BLaER1 treated with 17β-estradiol and CSF1 and Interleukin-3, amounts not matched to agents 10 nM and 100 nM (cell line): ENCODE data around the gene MYH14.

Source experiments
- H3K27ac ChIP-seq, 11 experiments: shearing (Covaris generic); formaldehyde crosslinking; 2 replicates each; pipeline ENCODE4 v1.8.1; 2022
- H3K27me3 ChIP-seq, 11 experiments: shearing (Covaris generic); formaldehyde crosslinking; 2 replicates each; pipeline ENCODE4 v1.8.1; 2022
- H3K36me3 ChIP-seq, 11 experiments: shearing (Covaris generic); formaldehyde crosslinking; 2 replicates each; pipeline ENCODE4 v1.8.1; 2022
- H3K4me1 ChIP-seq, 10 experiments: shearing (Covaris generic); formaldehyde crosslinking; 2 replicates each; pipeline ENCODE4 v1.8.1; 2022
- H3K4me2 ChIP-seq, 11 experiments: shearing (Covaris generic); formaldehyde crosslinking; 2 replicates each; pipeline ENCODE4 v1.8.1; 2022
- H3K4me3 ChIP-seq, 10 experiments: shearing (Covaris generic); formaldehyde crosslinking; 2 replicates each; pipeline ENCODE4 v1.8.1; 2022
- H3K9ac ChIP-seq, 11 experiments: shearing (Covaris generic); formaldehyde crosslinking; 2 replicates each; pipeline ENCODE4 v1.8.1; 2022
- H3K9me3 ChIP-seq, 11 experiments: shearing (Covaris generic); formaldehyde crosslinking; replicated peaks in 1 of 11; 2 replicates each; pipeline ENCODE4 v1.8.1; 2022
- H4K20me1 ChIP-seq, 11 experiments: shearing (Covaris generic); formaldehyde crosslinking; 2 replicates each; pipeline ENCODE4 v1.8.1; 2022
- Cebpa-rat ChIP-seq, 11 experiments: shearing (Covaris generic); IDR thresholded peaks; 2 replicates each; pipeline ENCODE4 v1.8.1; 2022

Gene MYH14

DNA sequence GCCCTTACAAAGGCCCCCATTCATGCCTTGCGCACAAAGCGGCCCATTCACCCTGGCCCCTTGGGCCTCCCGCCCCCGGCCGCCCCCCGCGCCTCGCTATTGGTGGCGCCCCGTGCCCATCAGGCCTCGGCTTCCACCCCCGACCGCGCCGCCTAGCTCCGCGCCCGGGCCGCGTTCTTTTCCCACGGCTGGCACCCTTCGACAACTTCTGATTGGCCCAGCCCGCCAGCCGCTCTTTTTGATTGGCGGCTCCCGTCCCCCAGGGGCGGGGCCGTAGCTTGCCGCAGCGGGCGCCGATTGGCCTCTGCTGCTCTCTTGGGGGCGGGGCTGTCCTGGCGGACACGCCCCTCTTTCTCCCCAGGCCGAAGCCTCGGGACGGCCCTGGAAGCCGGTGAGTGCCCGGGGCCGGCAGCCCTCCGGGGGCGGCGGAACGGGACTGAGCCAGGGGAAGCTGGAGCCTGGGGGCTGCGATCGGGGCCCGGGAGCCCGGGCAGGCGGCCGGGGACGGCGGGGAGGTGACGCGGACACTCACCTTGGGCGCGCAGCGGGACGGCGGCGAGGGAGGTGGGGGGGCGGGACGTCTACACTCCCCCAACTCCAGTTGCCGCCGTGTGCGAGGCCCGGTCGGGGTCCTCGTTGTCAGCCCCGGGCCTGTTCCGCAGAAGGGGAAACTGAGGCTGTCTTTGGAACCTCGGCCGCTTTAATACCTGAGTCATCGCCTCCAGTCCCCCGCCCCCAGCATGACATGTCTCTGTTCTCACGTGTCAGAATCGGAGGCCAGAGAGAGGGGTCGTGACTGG, at the start of gene MYH14:
MYH14 (plus strand) TSS at position 342 of the 800 bp plus-strand sequence. CDS start 6,744 bp downstream, outside the sequence.
- Histone ChIP-seq H3K4me1 (peaks cover 10 to 13% (median 12%) of the 10 kb centered on the region in 10 experiments), H3K27me3 (peaks cover 0 to 4% (median 0%) of the 10 kb centered on the region in 11 experiments; a peak in 1 of 22 replicates), H3K27ac (no peak within 1 kb of the TSS), H3K9ac (no peak within 1 kb of the TSS), H3K4me3 (no peak within 1 kb of the TSS), H3K9me3 (no peaks in the 10 kb centered on the region), H3K36me3 (no peaks in the 10 kb centered on the region), H3K4me2 (no peak within 1 kb of the TSS), H4K20me1 (no peaks in the 10 kb centered on the region)
- TF ChIP-seq Cebpa-rat (IDR thresholded peaks at IDR 0.05), result no peak

DNA sequence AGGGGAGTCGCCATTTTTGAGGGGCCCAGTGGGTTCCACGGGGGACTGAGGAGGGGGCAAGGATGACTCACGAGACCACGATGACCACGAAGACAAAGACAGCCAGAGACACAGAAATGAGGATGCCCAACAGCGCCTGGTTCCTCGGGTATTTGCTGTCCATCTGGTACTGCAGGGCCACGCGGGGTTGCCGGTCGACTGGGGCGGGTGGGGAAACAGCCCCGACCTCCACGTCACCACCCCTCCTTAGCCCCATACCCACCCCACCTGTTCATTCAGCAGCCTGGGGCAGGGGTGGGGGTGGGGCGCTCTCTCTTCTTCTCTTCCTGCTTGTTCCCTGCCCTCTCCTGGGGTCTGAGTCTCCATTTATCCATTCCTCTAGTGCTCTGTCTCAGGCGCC, 48.9 kb upstream of the MYH14 start:
- Histone ChIP-seq H3K4me3 (no peak overlapping the region), H4K20me1 (no peaks in the 10 kb centered on the region), H3K36me3 (no peaks in the 10 kb centered on the region), H3K27ac (no peak overlapping the region), H3K4me2 (peak overlapping the region in 3 of 11 experiments; percentile 12 to 37 (median 31); a peak in 2 of 22 replicates), H3K4me1 (peaks cover 0 to 17% (median 3%) of the 10 kb centered on the region in 10 experiments; a peak in 9 of 20 replicates), H3K27me3 (no peaks in the 10 kb centered on the region), H3K9me3 (peaks cover 0 to 19% (median 8%) of the 10 kb centered on the region in 11 experiments; a peak in 15 of 22 replicates), H3K9ac (no peak overlapping the region)
- TF ChIP-seq Cebpa-rat (IDR thresholded peaks at IDR 0.05), result no peak

GRCh38 chr19:50155520-50156109, 47.8 kb upstream of the MYH14 start:
- Histone ChIP-seq H3K9me3 (peaks cover 0 to 19% (median 8%) of the 10 kb centered on the region in 11 experiments; a peak in 15 of 22 replicates), H4K20me1 (no peaks in the 10 kb centered on the region), H3K9ac (no peak overlapping the region), H3K4me1 (peaks cover 0 to 17% (median 3%) of the 10 kb centered on the region in 10 experiments; a peak in 9 of 20 replicates), H3K4me3 (no peak overlapping the region), H3K4me2 (no peak overlapping the region), H3K36me3 (no peaks in the 10 kb centered on the region), H3K27ac (no peak overlapping the region), H3K27me3 (no peaks in the 10 kb centered on the region)
- TF ChIP-seq Cebpa-rat (IDR thresholded peaks at IDR 0.05), result no peak

- no peaks in the 10 kb centered on the region for H3K36me3 ChIP-seq
- no peak overlapping the region for H3K4me3 ChIP-seq
- H4K20me1 ChIP-seq, result no peaks in the 10 kb centered on the region
- no peak overlapping the region for H3K4me2 ChIP-seq
- TF ChIP-seq Cebpa-rat (IDR thresholded peaks at IDR 0.05), result no peak
- peaks cover 0 to 9% (median under 1%) of the 10 kb centered on the region in 10 experiments; a peak in 8 of 20 replicates for H3K4me1 ChIP-seq
- H3K27ac ChIP-seq, result no peak overlapping the region
- no peak overlapping the region for H3K9ac ChIP-seq
- H3K9me3 ChIP-seq, result peaks cover 0 to 19% (median 8%) of the 10 kb centered on the region in 11 experiments; a peak in 15 of 22 replicates
- H3K27me3 ChIP-seq, result no peaks in the 10 kb centered on the region
Observed at GRCh38 chr19:50158577-50158976, 44.8 kb upstream of the MYH14 start.

- H3K4me2 ChIP-seq, result no peak overlapping the region
- no peak overlapping the region for H3K4me3 ChIP-seq
- H3K9ac ChIP-seq, result no peak overlapping the region
- H4K20me1 ChIP-seq, result no peaks in the 10 kb centered on the region
- H3K9me3 ChIP-seq, result peaks cover 0 to 19% (median 8%) of the 10 kb centered on the region in 11 experiments; a peak in 15 of 22 replicates
- no peak for TF ChIP-seq Cebpa-rat (IDR thresholded peaks at IDR 0.05)
- no peaks in the 10 kb centered on the region for H3K36me3 ChIP-seq
- H3K27me3 ChIP-seq, result no peaks in the 10 kb centered on the region
- peaks cover 0 to 9% (median 0%) of the 10 kb centered on the region in 10 experiments; a peak in 3 of 20 replicates for H3K4me1 ChIP-seq
- H3K27ac ChIP-seq, result no peak overlapping the region
Observed at GRCh38 chr19:50159078-50159477, 44.3 kb upstream of the MYH14 start.

DNA sequence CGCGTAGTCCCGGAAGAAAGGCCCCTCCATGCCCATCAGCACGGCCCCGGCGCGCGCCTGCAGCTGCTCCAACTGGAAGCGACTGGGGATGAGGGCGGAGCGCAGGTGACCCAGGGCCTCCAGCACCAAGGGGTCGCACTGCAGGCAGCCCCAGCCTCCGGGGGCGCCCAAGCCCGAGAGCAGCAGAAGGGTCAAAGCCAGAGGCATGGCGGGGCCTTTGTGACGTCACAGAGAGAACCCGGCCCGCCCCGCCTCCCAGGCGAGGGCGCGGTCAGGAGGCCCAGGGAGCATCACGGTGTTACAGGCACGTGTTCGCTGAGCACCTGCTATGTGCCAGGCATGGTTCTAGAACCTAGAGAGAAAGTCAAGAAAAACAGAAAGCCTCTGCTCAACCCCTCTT, 40.4 kb upstream of the MYH14 start, which contains the start of gene IZUMO2:
IZUMO2 (minus strand) TSS at position 294 of the 400 bp plus-strand sequence; CDS start at position 207, 87 bp downstream.
- no peak within 1 kb of the TSS for H3K9ac ChIP-seq
- no peak within 1 kb of the TSS for H3K27ac ChIP-seq
- peaks cover 0 to 15% (median 8%) of the 10 kb centered on the region in 11 experiments; a peak in 15 of 22 replicates for H3K9me3 ChIP-seq
- TF ChIP-seq Cebpa-rat (IDR thresholded peaks at IDR 0.05), result no peak
- no peaks in the 10 kb centered on the region for H3K36me3 ChIP-seq
- H3K4me3 ChIP-seq, result no peak within 1 kb of the TSS
- no peaks in the 10 kb centered on the region for H4K20me1 ChIP-seq
- H3K27me3 ChIP-seq, result no peaks in the 10 kb centered on the region
- H3K4me2 ChIP-seq, result no peak within 1 kb of the TSS
- H3K4me1 ChIP-seq, result no peaks in the 10 kb centered on the region

DNA sequence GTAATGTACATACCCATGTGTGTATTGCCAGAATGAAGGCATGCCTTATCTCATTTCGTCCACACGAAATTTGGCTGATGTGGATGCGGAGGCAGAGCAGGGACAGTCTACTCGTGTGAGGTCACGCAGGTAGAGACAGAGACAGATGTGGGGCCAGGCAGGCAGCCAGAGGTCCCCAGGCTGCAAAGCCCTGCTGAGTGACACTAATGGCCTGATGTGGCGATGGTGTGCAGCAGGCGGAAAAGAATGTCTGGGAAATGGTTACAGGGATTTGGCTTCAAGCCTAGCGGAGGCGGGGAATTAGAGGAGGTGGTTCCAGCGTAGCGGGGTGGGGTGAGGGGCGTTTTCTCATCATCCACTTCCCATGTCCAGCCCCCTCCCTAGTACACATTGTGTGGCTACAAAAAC, 36.1 kb upstream of the MYH14 start:
- Histone ChIP-seq H3K9ac (no peak overlapping the region), H3K27me3 (no peaks in the 10 kb centered on the region), H3K4me2 (no peak overlapping the region), H3K4me1 (no peaks in the 10 kb centered on the region), H3K36me3 (no peaks in the 10 kb centered on the region), H3K27ac (no peak overlapping the region), H4K20me1 (no peaks in the 10 kb centered on the region), H3K4me3 (no peak overlapping the region), H3K9me3 (no peaks in the 10 kb centered on the region)
- TF ChIP-seq Cebpa-rat (IDR thresholded peaks at IDR 0.05), result no peak

DNA sequence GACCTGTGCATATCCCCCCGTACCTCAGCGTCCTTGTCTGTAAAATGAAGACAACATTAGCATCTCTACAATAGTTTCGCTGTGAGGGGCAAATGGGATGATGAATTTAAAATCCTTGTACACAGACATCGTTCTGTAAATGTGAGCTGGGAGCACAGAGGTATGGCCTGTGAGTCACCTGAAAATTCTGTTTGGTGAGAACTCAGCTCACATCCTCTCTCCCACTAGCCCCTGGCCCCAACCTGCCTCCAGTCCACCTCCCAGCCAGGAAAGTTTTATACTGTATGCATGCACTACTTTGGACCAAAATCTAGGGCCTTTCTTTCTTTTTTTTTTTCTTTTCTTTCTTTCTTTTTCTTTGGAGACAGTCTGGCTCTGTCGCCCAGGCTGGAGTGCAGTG, 31.7 kb upstream of the MYH14 start:
- H3K4me3 ChIP-seq, result no peak overlapping the region
- peaks cover 0 to 6% (median 0%) of the 10 kb centered on the region in 11 experiments; a peak in 2 of 22 replicates for H3K9me3 ChIP-seq
- no peaks in the 10 kb centered on the region for H4K20me1 ChIP-seq
- H3K27ac ChIP-seq, result no peak overlapping the region
- no peaks in the 10 kb centered on the region for H3K4me1 ChIP-seq
- no peak overlapping the region for H3K4me2 ChIP-seq
- no peaks in the 10 kb centered on the region for H3K36me3 ChIP-seq
- H3K27me3 ChIP-seq, result no peaks in the 10 kb centered on the region
- H3K9ac ChIP-seq, result no peak overlapping the region
- TF ChIP-seq Cebpa-rat (IDR thresholded peaks at IDR 0.05), result no peak

DNA sequence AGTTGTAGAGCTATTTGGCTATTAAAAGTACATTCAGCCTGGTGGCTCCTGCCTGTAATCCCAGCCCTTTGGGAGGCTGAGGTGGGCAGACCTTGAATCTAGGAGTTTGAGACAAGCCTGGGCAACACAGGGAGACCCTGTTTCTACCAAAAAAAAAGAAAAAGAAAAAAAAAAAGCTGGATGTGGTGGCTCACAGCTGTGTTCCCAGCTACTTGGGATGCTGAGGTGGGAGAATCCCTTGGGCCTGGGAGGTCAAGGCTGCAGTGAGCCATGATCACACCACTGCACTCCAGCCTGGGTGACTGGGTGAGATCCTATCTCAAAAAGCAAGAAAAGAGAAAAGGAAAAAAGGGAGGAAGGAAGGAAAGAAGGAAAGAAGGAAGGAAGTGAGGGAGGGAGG, 30.7 kb upstream of the MYH14 start:
- Histone ChIP-seq H3K27me3 (no peaks in the 10 kb centered on the region), H4K20me1 (no peaks in the 10 kb centered on the region), H3K9ac (no peak overlapping the region), H3K36me3 (no peaks in the 10 kb centered on the region), H3K27ac (no peak overlapping the region), H3K9me3 (peaks cover 0 to 6% (median 0%) of the 10 kb centered on the region in 11 experiments; a peak in 2 of 22 replicates), H3K4me3 (no peak overlapping the region), H3K4me1 (no peaks in the 10 kb centered on the region), H3K4me2 (no peak overlapping the region)
- TF ChIP-seq Cebpa-rat (IDR thresholded peaks at IDR 0.05), result no peak
